ENCODE measurements around the gene SEMA4D. TPM values are rescaled to one million over a fixed set of nuclear protein-coding genes. Genes with fewer than 3 reads are reported as not detected.

The SEMA4D gene
- total RNA-seq, 2 experiments from 2014 or later: 334 to 336 TPM

GRCh38 chr9:89453452-89453851, 44.5 kb downstream of the SEMA4D start:
- H3K4me1 Mint-ChIP-seq: peaks cover 97% of the 10 kb centered on the region

GRCh38 chr9:89452561-89452960, 45.4 kb downstream of the SEMA4D start:
- Mint-ChIP-seq H3K9me3 (no peaks in the 10 kb centered on the region), H3K36me3 (ENCODE audit: low read depth) (peaks cover 84% of the 10 kb centered on the region), H3K4me3 (no peak overlapping the region), H3K27me3 (no peaks in the 10 kb centered on the region), H3K27ac (peak overlapping the region; percentile 75), H3K4me1 (peaks cover 95% of the 10 kb centered on the region)
- ChIA-PET POLR2A (interaction anchor here (1.3 kb wide), 1 partner anchor 12 kb away, joined by 3 read pairs; no protein-coding TSS in a partner anchor), CTCF (interaction anchor here (0.9 to 1.5 kb wide), 3 partner anchors 9 to 96 kb away, joined by 4 to 5 read pairs (median 4); no protein-coding TSS in a partner anchor)
- no peak for DNase-seq

More at GRCh38 chr9:89453452-89453851, 44.5 kb downstream of the SEMA4D start:
- H3K27ac Mint-ChIP-seq: peak overlapping the region; percentile 75
- no peaks in the 10 kb centered on the region for H3K27me3 Mint-ChIP-seq
- H3K9me3 Mint-ChIP-seq: no peaks in the 10 kb centered on the region
- peaks cover 87% of the 10 kb centered on the region for H3K36me3 Mint-ChIP-seq (ENCODE audit: low read depth)
- no peak overlapping the region for H3K4me3 Mint-ChIP-seq
- no peak for DNase-seq
- CTCF ChIA-PET: interaction anchor here (1.0 to 1.5 kb wide), 2 partner anchors 8 to 9 kb away, joined by 4 to 5 read pairs; no protein-coding TSS in a partner anchor
- POLR2A ChIA-PET: no interaction called here

- POLR2A ChIA-PET: no interaction called here
- Mint-ChIP-seq H3K27ac (peak overlapping the region; percentile 87), H3K27me3 (no peaks in the 10 kb centered on the region), H3K36me3 (ENCODE audit: low read depth) (peaks cover 72% of the 10 kb centered on the region), H3K4me3 (no peak overlapping the region), H3K9me3 (no peaks in the 10 kb centered on the region), H3K4me1 (peaks cover 95% of the 10 kb centered on the region)
- CTCF ChIA-PET: interaction anchor here (1.0 kb wide), 1 partner anchor 41 kb away, joined by 5 read pairs; no protein-coding TSS in a partner anchor
- DNase-seq: no peak
Measured at GRCh38 chr9:89450213-89450612, 47.7 kb downstream of the SEMA4D start.

GRCh38 chr9:89449261-89449671, 48.6 kb downstream of the SEMA4D start:
- Mint-ChIP-seq H3K4me1 (peaks cover 95% of the 10 kb centered on the region), H3K27me3 (no peaks in the 10 kb centered on the region), H3K9me3 (no peaks in the 10 kb centered on the region), H3K36me3 (ENCODE audit: low read depth) (peaks cover 72% of the 10 kb centered on the region), H3K4me3 (peak overlapping the region; percentile 23), H3K27ac (peak overlapping the region; percentile 87)
- DNase-seq: peak; percentile 38
- ChIA-PET POLR2A (no interaction called here), CTCF (interaction anchor here (0.7 to 2.2 kb wide), 6 partner anchors 8 to 100 kb away, joined by 3 to 8 read pairs (median 4); no protein-coding TSS in a partner anchor)

- DNase-seq: no peak
- peaks cover 72% of the 10 kb centered on the region for H3K36me3 Mint-ChIP-seq (ENCODE audit: low read depth)
- no peaks in the 10 kb centered on the region for H3K27me3 Mint-ChIP-seq
- H3K9me3 Mint-ChIP-seq: no peaks in the 10 kb centered on the region
- H3K4me1 Mint-ChIP-seq: peaks cover 95% of the 10 kb centered on the region
- H3K27ac Mint-ChIP-seq: peak overlapping the region; percentile 87
- POLR2A ChIA-PET: no interaction called here
- no peak overlapping the region for H3K4me3 Mint-ChIP-seq
- CTCF ChIA-PET: interaction anchor here (0.7 to 2.2 kb wide), 7 partner anchors 9 to 100 kb away, joined by 3 to 8 read pairs (median 4); no protein-coding TSS in a partner anchor
Measured at GRCh38 chr9:89448821-89449220, 49.1 kb downstream of the SEMA4D start.

GRCh38 chr9:89448381-89448780, 49.5 kb downstream of the SEMA4D start:
- ChIA-PET POLR2A (no interaction called here), CTCF (interaction anchor here (1.0 to 2.2 kb wide), 7 partner anchors 9 to 101 kb away, joined by 3 to 8 read pairs (median 4); no protein-coding TSS in a partner anchor)
- Mint-ChIP-seq H3K4me3 (no peak overlapping the region), H3K36me3 (ENCODE audit: low read depth) (peaks cover 72% of the 10 kb centered on the region), H3K4me1 (peaks cover 94% of the 10 kb centered on the region), H3K27ac (peak overlapping the region; percentile 81), H3K9me3 (no peaks in the 10 kb centered on the region), H3K27me3 (no peaks in the 10 kb centered on the region)
- DNase-seq: no peak

- no peaks in the 10 kb centered on the region for H3K27me3 Mint-ChIP-seq
- CTCF ChIA-PET: interaction anchor here (0.9 to 2.2 kb wide), 4 partner anchors 10 to 112 kb away, joined by 3 to 8 read pairs (median 3); no protein-coding TSS in a partner anchor
- POLR2A ChIA-PET: no interaction called here
- H3K4me3 Mint-ChIP-seq: no peak overlapping the region
- peak overlapping the region; percentile 72 for H3K27ac Mint-ChIP-seq
- H3K36me3 Mint-ChIP-seq (ENCODE audit: low read depth): peaks cover 69% of the 10 kb centered on the region
- H3K4me1 Mint-ChIP-seq: peaks cover 93% of the 10 kb centered on the region
- no peak for DNase-seq
- H3K9me3 Mint-ChIP-seq: no peaks in the 10 kb centered on the region
Measured at GRCh38 chr9:89447416-89447815, 50.5 kb downstream of the SEMA4D start.

GRCh38 chr9:89446961-89447310, 51.0 kb downstream of the SEMA4D start:
- no peak for DNase-seq

GRCh38 chr9:89446261-89446960, 51.5 kb downstream of the SEMA4D start:
- POLR2A ChIA-PET: no interaction called here
- DNase-seq: no peak
- H3K4me1 Mint-ChIP-seq: peaks cover 96% of the 10 kb centered on the region
- peaks cover 68% of the 10 kb centered on the region for H3K36me3 Mint-ChIP-seq (ENCODE audit: low read depth)
- no peaks in the 10 kb centered on the region for H3K27me3 Mint-ChIP-seq
- CTCF ChIA-PET: interaction anchor here (1.4 to 1.6 kb wide), 3 partner anchors 10 to 107 kb away, joined by 3 to 4 read pairs (median 4); no protein-coding TSS in a partner anchor
- H3K9me3 Mint-ChIP-seq: no peaks in the 10 kb centered on the region
- H3K27ac Mint-ChIP-seq: peak overlapping the region; percentile 72
- no peak overlapping the region for H3K4me3 Mint-ChIP-seq

More at GRCh38 chr9:89446961-89447310, 51.0 kb downstream of the SEMA4D start:
- H3K4me3 Mint-ChIP-seq: no peak overlapping the region
- peaks cover 96% of the 10 kb centered on the region for H3K4me1 Mint-ChIP-seq
- peak overlapping the region; percentile 72 for H3K27ac Mint-ChIP-seq
- H3K9me3 Mint-ChIP-seq: no peaks in the 10 kb centered on the region
- peaks cover 68% of the 10 kb centered on the region for H3K36me3 Mint-ChIP-seq (ENCODE audit: low read depth)
- ChIA-PET POLR2A (no interaction called here), CTCF (interaction anchor here (0.9 kb wide), 1 partner anchor 112 kb away, joined by 3 read pairs; no protein-coding TSS in a partner anchor)
- no peaks in the 10 kb centered on the region for H3K27me3 Mint-ChIP-seq

GRCh38 chr9:89445801-89446251, 52.1 kb downstream of the SEMA4D start:
- Mint-ChIP-seq H3K9me3 (no peaks in the 10 kb centered on the region), H3K36me3 (ENCODE audit: low read depth) (peaks cover 68% of the 10 kb centered on the region), H3K4me3 (no peak overlapping the region), H3K27ac (peak overlapping the region; percentile 72), H3K27me3 (no peaks in the 10 kb centered on the region), H3K4me1 (peaks cover 96% of the 10 kb centered on the region)
- POLR2A ChIA-PET: no interaction called here
- CTCF ChIA-PET: interaction anchor here (1.0 to 2.2 kb wide), 7 partner anchors 11 to 127 kb away, joined by 3 to 8 read pairs (median 4); partner anchors contain the start of gene SECISBP2
- DNase-seq: no peak

GRCh38 chr9:89444925-89445765, 52.8 kb downstream of the SEMA4D start:
- Mint-ChIP-seq H3K9me3 (no peaks in the 10 kb centered on the region), H3K27ac (peak overlapping the region; percentile 92), H3K27me3 (no peaks in the 10 kb centered on the region), H3K4me1 (peaks cover 96% of the 10 kb centered on the region), H3K36me3 (ENCODE audit: low read depth) (peaks cover 68% of the 10 kb centered on the region), H3K4me3 (peak overlapping the region; percentile 14)
- ChIA-PET CTCF (interaction anchor here (1.0 to 2.2 kb wide), 8 partner anchors 9 to 127 kb away, joined by 3 to 8 read pairs (median 4); partner anchors contain the start of gene SECISBP2), POLR2A (no interaction called here)
- DNase-seq: no peak

- no peaks in the 10 kb centered on the region for H3K9me3 Mint-ChIP-seq
- DNase-seq: peak; percentile 77
- peak overlapping the region; percentile 14 for H3K4me3 Mint-ChIP-seq
- POLR2A ChIA-PET: no interaction called here
- H3K27me3 Mint-ChIP-seq: no peaks in the 10 kb centered on the region
- peaks cover 96% of the 10 kb centered on the region for H3K4me1 Mint-ChIP-seq
- peak overlapping the region; percentile 92 for H3K27ac Mint-ChIP-seq
- CTCF ChIA-PET: interaction anchor here (1.3 to 2.2 kb wide), 4 partner anchors 8 to 126 kb away, joined by 3 to 8 read pairs (median 6); partner anchors contain the start of gene SECISBP2
- peaks cover 67% of the 10 kb centered on the region for H3K36me3 Mint-ChIP-seq (ENCODE audit: low read depth)
Measured at GRCh38 chr9:89444274-89444673, 53.6 kb downstream of the SEMA4D start.

All from activated CD4-positive, alpha-beta T cell treated with anti-CD3 and anti-CD28 coated beads, Interleukin-2, amount 10 ng/mL, durations not matched to agents 7 days and 5 days (primary cell).